HepG2 (cell line): Measurements from ENCODE around the gene GRK3.

Experiments used
- NONO ChIP-seq, 2 experiments: fragments of 450-650 bp in 1 of 2; sonication (generic) in 1 of 2; formaldehyde crosslinking in 1 of 2; IDR thresholded peaks in 1 of 2; conservative IDR thresholded peaks in 1 of 2; 2 replicates each; pipeline versions ENCODE4 v1.6.1 to v1.8.0; 2017 to 2022; ENCODE audit warnings: mild to moderate bottlenecking in 1 of 2, missing genetic modification reagents in 1 of 2, moderate library complexity in 1 of 2
- YY1 ChIP-seq: IDR thresholded peaks from 2 replicates; pipeline ENCODE4 v1.6.1; 2011; ENCODE audit warnings: low read length, low read depth, moderate library complexity, mild to moderate bottlenecking; ENCODE audit not compliant: insufficient read depth, insufficient replicate concordance

DNA sequence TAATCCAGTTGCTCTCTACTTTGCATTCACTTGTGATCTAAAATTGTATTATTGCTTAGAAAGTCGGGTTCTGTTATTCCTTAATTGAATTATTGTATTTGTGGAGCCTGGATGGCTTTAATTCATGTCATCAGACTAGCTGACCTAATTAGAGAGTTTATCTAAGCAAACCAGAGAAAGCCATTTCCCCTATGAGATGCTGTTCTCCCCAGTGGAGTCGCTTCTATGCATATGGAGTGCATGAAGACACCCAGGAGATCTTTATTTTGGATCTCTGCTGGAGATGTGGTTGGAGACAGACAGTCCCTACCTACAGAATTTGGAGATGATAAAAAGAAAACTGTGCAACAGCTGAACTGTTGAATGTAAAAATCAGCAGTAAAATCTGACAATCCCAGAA is 132.3 kb downstream of the GRK3 start:
- TF ChIP-seq YY1: no peak
- TF ChIP-seq NONO (IDR thresholded peaks at IDR 0.05): no peak
- no peak for TF ChIP-seq NONO (CRISPR knock-in tag; conservative IDR thresholded peaks at IDR 0.05)
